Measurements from ENCODE around the gene TEPSIN. TPM values are rescaled to one million over a fixed set of nuclear protein-coding genes. Genes with fewer than 3 reads are reported as not detected.
"Not testable (repeated sequence)": the region's sequence is repeated elsewhere in the genome, so short reads cannot be mapped to it uniquely, and the experiment has no call there.

TEPSIN gene
- total RNA-seq, 1 experiment from 2014 or later = 18.1 TPM

GRCh38 chr17:81228834-81229665 lies 9.8 kb downstream of the TEPSIN start:
- no peak for DNase-seq (ENCODE audit: low spot score)
- in situ Hi-C loops (cut with HindIII; ENCODE audit: low sequenced_read_pairs) = no loop called here

- no peak for DNase-seq (ENCODE audit: low spot score)
- in situ Hi-C loops (cut with HindIII; ENCODE audit: low sequenced_read_pairs) = no loop called here
Measured at GRCh38 chr17:81228420-81228819, 10.4 kb downstream of the TEPSIN start.

- in situ Hi-C loops (cut with HindIII; ENCODE audit: low sequenced_read_pairs); DNase-seq (ENCODE audit: low spot score): not testable (repeated sequence)
Measured at GRCh38 chr17:81227630-81228029, 11.2 kb downstream of the TEPSIN start.

- in situ Hi-C loops (cut with HindIII; ENCODE audit: low sequenced_read_pairs) = no loop called here
- DNase-seq (ENCODE audit: low spot score) = peak; percentile 22
Measured at GRCh38 chr17:81223762-81224130, 15.1 kb downstream of the TEPSIN start.

- peak; percentile 98 for DNase-seq (ENCODE audit: low spot score)
- in situ Hi-C loops (cut with HindIII; ENCODE audit: low sequenced_read_pairs) = no loop called here
Measured at GRCh38 chr17:81222906-81223761, 15.7 kb downstream of the TEPSIN start, which contains the start of gene CEP131. Gene CEP131 (minus strand): TSS chr17:81222965. CDS start chr17:81220056, 2,909 bp downstream.

- DNase-seq (ENCODE audit: low spot score) = no peak
- in situ Hi-C loops (cut with HindIII; ENCODE audit: low sequenced_read_pairs) = no loop called here
Measured at GRCh38 chr17:81222620-81222905, 16.3 kb downstream of the TEPSIN start.

GRCh38 chr17:81221842-81222619 lies 16.8 kb downstream of the TEPSIN start:
- in situ Hi-C loops (cut with HindIII; ENCODE audit: low sequenced_read_pairs) = no loop called here
- DNase-seq (ENCODE audit: low spot score) = no peak

GRCh38 chr17:81221371-81221841 lies 17.4 kb downstream of the TEPSIN start:
- in situ Hi-C loops (cut with HindIII; ENCODE audit: low sequenced_read_pairs) = no loop called here
- DNase-seq (ENCODE audit: low spot score) = no peak

GRCh38 chr17:81219476-81220180 lies 19.2 kb downstream of the TEPSIN start:
- no peak for DNase-seq (ENCODE audit: low spot score)
- in situ Hi-C loops (cut with HindIII; ENCODE audit: low sequenced_read_pairs) = no loop called here

- no peak for DNase-seq (ENCODE audit: low spot score)
- in situ Hi-C loops (cut with HindIII; ENCODE audit: low sequenced_read_pairs) = no loop called here
Measured at GRCh38 chr17:81218991-81219390, 19.9 kb downstream of the TEPSIN start.

- in situ Hi-C loops (cut with HindIII; ENCODE audit: low sequenced_read_pairs) = no loop called here
Measured at GRCh38 chr17:81218459-81218858, 20.4 kb downstream of the TEPSIN start.

GRCh38 chr17:81217491-81217890 lies 21.4 kb downstream of the TEPSIN start:
- in situ Hi-C loops (cut with HindIII; ENCODE audit: low sequenced_read_pairs) = no loop called here
- DNase-seq (ENCODE audit: low spot score) = no peak

More at GRCh38 chr17:81218459-81218858, 20.4 kb downstream of the TEPSIN start:
- no peak for DNase-seq (ENCODE audit: low spot score)

- in situ Hi-C loops (cut with HindIII; ENCODE audit: low sequenced_read_pairs) = no loop called here
- no peak for DNase-seq (ENCODE audit: low spot score)
Measured at GRCh38 chr17:81213978-81214377, 24.9 kb downstream of the TEPSIN start.

GRCh38 chr17:81212365-81212764 lies 26.5 kb downstream of the TEPSIN start:
- in situ Hi-C loops (cut with HindIII; ENCODE audit: low sequenced_read_pairs) = no loop called here
- DNase-seq (ENCODE audit: low spot score) = no peak

GRCh38 chr17:81210868-81211267 lies 28.0 kb downstream of the TEPSIN start:
- DNase-seq (ENCODE audit: low spot score) = no peak
- in situ Hi-C loops (cut with HindIII; ENCODE audit: low sequenced_read_pairs) = no loop called here

- in situ Hi-C loops (cut with HindIII; ENCODE audit: low sequenced_read_pairs) = no loop called here
- DNase-seq (ENCODE audit: low spot score) = no peak
Measured at GRCh38 chr17:81210466-81210865, 28.4 kb downstream of the TEPSIN start.

GRCh38 chr17:81209141-81209540 lies 29.7 kb downstream of the TEPSIN start:
- in situ Hi-C loops (cut with HindIII; ENCODE audit: low sequenced_read_pairs) = no loop called here
- DNase-seq (ENCODE audit: low spot score) = no peak

GRCh38 chr17:81208651-81209050 lies 30.2 kb downstream of the TEPSIN start:
- in situ Hi-C loops (cut with HindIII; ENCODE audit: low sequenced_read_pairs) = no loop called here
- DNase-seq (ENCODE audit: low spot score) = no peak
